NT2/D1 (cell line): ENCODE results near the gene NSUN6.

Experiments
- SUZ12 ChIP-seq: IDR thresholded peaks from 2 replicates; pipeline ENCODE4 v1.6.1; 2011; ENCODE audit not compliant: insufficient read length, insufficient read depth; ENCODE audit errors: extremely low read depth
- ZNF274 ChIP-seq: IDR thresholded peaks from 2 replicates; pipeline ENCODE4 v1.6.1; 2011; ENCODE audit warnings: mild to moderate bottlenecking, low read depth, low read length

GRCh38 chr10:18615618-18616017 lies 35.8 kb downstream of the NSUN6 start:
- no peak for TF ChIP-seq ZNF274
- no peak for TF ChIP-seq SUZ12
